Measurements from ENCODE around the gene SESTD1. TPM values are rescaled to one million over a fixed set of nuclear protein-coding genes. Genes with fewer than 3 reads are reported as not detected.

The SESTD1 gene
- total and polyA plus RNA-seq, 4 donors: 39.2 to 159 (median 104) TPM

GRCh38 chr2:179262077-179262660 is 2.5 kb downstream of the SESTD1 start:
- H3K27ac ChIP-seq (ENCODE audit: low read depth in 1 of 2, low read length in 2 of 2): no peak overlapping the region
- intact Hi-C loops (cut with DNase I): no loop called here
- ATAC-seq (ENCODE audit: low FRiP score) (no peak), DNase-seq (no peak)
- H3K9me3 ChIP-seq (ENCODE audit: control insufficient read depth, low read length): no peaks in the 10 kb centered on the region
- no peaks in the 10 kb centered on the region for H3K36me3 ChIP-seq (ENCODE audit: control insufficient read depth in 1 of 2, insufficient read depth in 2 of 2, low read length in 1 of 2)
- no peaks in the 10 kb centered on the region for H3K27me3 ChIP-seq (ENCODE audit: control insufficient read depth in 1 of 2, insufficient read depth in 2 of 2, low read length in 1 of 2)
- 43 to 54% methylated on average over 3 of the region's 3 CpGs for WGBS, 2 donors
- H3K4me1 ChIP-seq (ENCODE audit: control insufficient read depth in 1 of 2, insufficient read depth in 2 of 2, low read length in 2 of 2): peaks cover 1 to 13% of the 10 kb centered on the region in 2 donors
- no peak overlapping the region for H3K4me3 ChIP-seq (ENCODE audit: low read length in 2 of 2)

GRCh38 chr2:179261151-179261825 is 3.3 kb downstream of the SESTD1 start:
- ATAC-seq (ENCODE audit: low FRiP score) (no peak), DNase-seq (no peak)
- Histone ChIP-seq H3K4me1 (ENCODE audit: control insufficient read depth in 1 of 2, insufficient read depth in 2 of 2, low read length in 2 of 2) (peaks cover 0 to 12% of the 10 kb centered on the region in 2 donors), H3K9me3 (ENCODE audit: control insufficient read depth, low read length) (no peaks in the 10 kb centered on the region), H3K27me3 (ENCODE audit: control insufficient read depth in 1 of 2, insufficient read depth in 2 of 2, low read length in 1 of 2) (no peaks in the 10 kb centered on the region), H3K36me3 (ENCODE audit: control insufficient read depth in 1 of 2, insufficient read depth in 2 of 2, low read length in 1 of 2) (no peaks in the 10 kb centered on the region), H3K27ac (ENCODE audit: low read depth in 1 of 2, low read length in 2 of 2) (no peak overlapping the region), H3K4me3 (ENCODE audit: low read length in 2 of 2) (no peak overlapping the region)
- WGBS, 2 donors: 50 to 83% methylated on average over 2 of the region's 2 CpGs
- intact Hi-C loops (cut with DNase I): no loop called here

GRCh38 chr2:179260224-179260623 is 4.4 kb downstream of the SESTD1 start:
- 56 to 62% methylated on average over 3 of the region's 3 CpGs for WGBS, 2 donors
- no peak for DNase-seq
- peaks cover 0 to 5% of the 10 kb centered on the region in 2 donors for H3K4me1 ChIP-seq (ENCODE audit: control insufficient read depth in 1 of 2, insufficient read depth in 2 of 2, low read length in 2 of 2)
- no peaks in the 10 kb centered on the region for H3K36me3 ChIP-seq (ENCODE audit: control insufficient read depth in 1 of 2, insufficient read depth in 2 of 2, low read length in 1 of 2)
- no peak for ATAC-seq (ENCODE audit: low FRiP score)
- H3K9me3 ChIP-seq (ENCODE audit: control insufficient read depth, low read length): no peaks in the 10 kb centered on the region
- intact Hi-C loops (cut with DNase I): no loop called here
- H3K27me3 ChIP-seq (ENCODE audit: control insufficient read depth in 1 of 2, insufficient read depth in 2 of 2, low read length in 1 of 2): no peaks in the 10 kb centered on the region
- no peak overlapping the region for H3K4me3 ChIP-seq (ENCODE audit: low read length in 2 of 2)
- H3K27ac ChIP-seq (ENCODE audit: low read depth in 1 of 2, low read length in 2 of 2): no peak overlapping the region

GRCh38 chr2:179255129-179255528 is 9.5 kb downstream of the SESTD1 start:
- Histone ChIP-seq H3K9me3 (ENCODE audit: control insufficient read depth, low read length) (no peaks in the 10 kb centered on the region), H3K4me1 (ENCODE audit: control insufficient read depth in 1 of 2, insufficient read depth in 2 of 2, low read length in 2 of 2) (peaks cover 2 to 11% of the 10 kb centered on the region in 2 donors), H3K4me3 (ENCODE audit: low read length in 2 of 2) (no peak overlapping the region), H3K27ac (ENCODE audit: low read depth in 1 of 2, low read length in 2 of 2) (no peak overlapping the region), H3K36me3 (ENCODE audit: control insufficient read depth in 1 of 2, insufficient read depth in 2 of 2, low read length in 1 of 2) (no peaks in the 10 kb centered on the region), H3K27me3 (ENCODE audit: control insufficient read depth in 1 of 2, insufficient read depth in 2 of 2, low read length in 1 of 2) (no peaks in the 10 kb centered on the region)
- intact Hi-C loops (cut with DNase I): no loop called here
- 92 to 93% methylated on average over 1 of the region's 1 CpG for WGBS, 2 donors
- ATAC-seq (ENCODE audit: low FRiP score) (no peak), DNase-seq (no peak)

GRCh38 chr2:179253226-179253625 is 11.4 kb downstream of the SESTD1 start:
- Histone ChIP-seq H3K4me1 (ENCODE audit: control insufficient read depth in 1 of 2, insufficient read depth in 2 of 2, low read length in 2 of 2) (peaks cover 2 to 7% of the 10 kb centered on the region in 2 donors), H3K4me3 (ENCODE audit: low read length in 2 of 2) (no peak overlapping the region), H3K36me3 (ENCODE audit: control insufficient read depth in 1 of 2, insufficient read depth in 2 of 2, low read length in 1 of 2) (no peaks in the 10 kb centered on the region), H3K27me3 (ENCODE audit: control insufficient read depth in 1 of 2, insufficient read depth in 2 of 2, low read length in 1 of 2) (no peaks in the 10 kb centered on the region), H3K9me3 (ENCODE audit: control insufficient read depth, low read length) (no peaks in the 10 kb centered on the region), H3K27ac (ENCODE audit: low read depth in 1 of 2, low read length in 2 of 2) (no peak overlapping the region)
- no peak for ATAC-seq (ENCODE audit: low FRiP score)
- intact Hi-C loops (cut with DNase I): no loop called here
- WGBS, 2 donors: 1 to 2% methylated on average over 1 of the region's 1 CpG
- no peak for DNase-seq

GRCh38 chr2:179252423-179252822 is 12.2 kb downstream of the SESTD1 start:
- Histone ChIP-seq H3K27ac (ENCODE audit: low read depth in 1 of 2, low read length in 2 of 2) (no peak overlapping the region), H3K4me1 (ENCODE audit: control insufficient read depth in 1 of 2, insufficient read depth in 2 of 2, low read length in 2 of 2) (peaks cover 2 to 6% of the 10 kb centered on the region in 2 donors), H3K4me3 (ENCODE audit: low read length in 2 of 2) (no peak overlapping the region), H3K27me3 (ENCODE audit: control insufficient read depth in 1 of 2, insufficient read depth in 2 of 2, low read length in 1 of 2) (no peaks in the 10 kb centered on the region), H3K9me3 (ENCODE audit: control insufficient read depth, low read length) (no peaks in the 10 kb centered on the region), H3K36me3 (ENCODE audit: control insufficient read depth in 1 of 2, insufficient read depth in 2 of 2, low read length in 1 of 2) (no peaks in the 10 kb centered on the region)
- 69 to 74% methylated on average over 2 of the region's 2 CpGs for WGBS, 2 donors
- intact Hi-C loops (cut with DNase I): no loop called here
- ATAC-seq (ENCODE audit: low FRiP score): no peak
- DNase-seq: no peak

- Histone ChIP-seq H3K9me3 (ENCODE audit: control insufficient read depth, low read length) (no peaks in the 10 kb centered on the region), H3K4me1 (ENCODE audit: control insufficient read depth in 1 of 2, insufficient read depth in 2 of 2, low read length in 2 of 2) (peaks cover 2 to 6% of the 10 kb centered on the region in 2 donors)
- ATAC-seq (ENCODE audit: low FRiP score): no peak
Measured at GRCh38 chr2:179251870-179252269, 12.8 kb downstream of the SESTD1 start.

GRCh38 chr2:179250848-179251504 is 13.7 kb downstream of the SESTD1 start:
- DNase-seq (no peak), ATAC-seq (ENCODE audit: low FRiP score) (no peak)
- intact Hi-C loops (cut with DNase I): no loop called here
- Histone ChIP-seq H3K27ac (ENCODE audit: low read depth in 1 of 2, low read length in 2 of 2) (no peak overlapping the region), H3K36me3 (ENCODE audit: control insufficient read depth in 1 of 2, insufficient read depth in 2 of 2, low read length in 1 of 2) (no peaks in the 10 kb centered on the region), H3K4me1 (ENCODE audit: control insufficient read depth in 1 of 2, insufficient read depth in 2 of 2, low read length in 2 of 2) (peaks cover 2 to 6% of the 10 kb centered on the region in 2 donors), H3K4me3 (ENCODE audit: low read length in 2 of 2) (no peak overlapping the region), H3K9me3 (ENCODE audit: control insufficient read depth, low read length) (no peaks in the 10 kb centered on the region), H3K27me3 (ENCODE audit: control insufficient read depth in 1 of 2, insufficient read depth in 2 of 2, low read length in 1 of 2) (no peaks in the 10 kb centered on the region)
- 79 to 83% methylated on average over 1 of the region's 1 CpG for WGBS, 2 donors

More at GRCh38 chr2:179251870-179252269, 12.8 kb downstream of the SESTD1 start:
- no peak for DNase-seq
- Histone ChIP-seq H3K4me3 (ENCODE audit: low read length in 2 of 2) (no peak overlapping the region), H3K36me3 (ENCODE audit: control insufficient read depth in 1 of 2, insufficient read depth in 2 of 2, low read length in 1 of 2) (no peaks in the 10 kb centered on the region), H3K27me3 (ENCODE audit: control insufficient read depth in 1 of 2, insufficient read depth in 2 of 2, low read length in 1 of 2) (no peaks in the 10 kb centered on the region), H3K27ac (ENCODE audit: low read depth in 1 of 2, low read length in 2 of 2) (no peak overlapping the region)
- intact Hi-C loops (cut with DNase I): no loop called here

GRCh38 chr2:179250095-179250494 is 14.5 kb downstream of the SESTD1 start:
- H3K27ac ChIP-seq (ENCODE audit: low read depth in 1 of 2, low read length in 2 of 2): no peak overlapping the region
- WGBS, 2 donors: 92 to 97% methylated on average over 3 of the region's 3 CpGs
- H3K4me3 ChIP-seq (ENCODE audit: low read length in 2 of 2): no peak overlapping the region
- intact Hi-C loops (cut with DNase I): no loop called here
- no peaks in the 10 kb centered on the region for H3K9me3 ChIP-seq (ENCODE audit: control insufficient read depth, low read length)
- no peak for ATAC-seq (ENCODE audit: low FRiP score)
- no peak for DNase-seq
- H3K27me3 ChIP-seq (ENCODE audit: control insufficient read depth in 1 of 2, insufficient read depth in 2 of 2, low read length in 1 of 2): no peaks in the 10 kb centered on the region
- H3K4me1 ChIP-seq (ENCODE audit: control insufficient read depth in 1 of 2, insufficient read depth in 2 of 2, low read length in 2 of 2): peaks cover 2 to 6% of the 10 kb centered on the region in 2 donors
- H3K36me3 ChIP-seq (ENCODE audit: control insufficient read depth in 1 of 2, insufficient read depth in 2 of 2, low read length in 1 of 2): no peaks in the 10 kb centered on the region

Measured in aorta (tissue), 5 donors.